ENCODE data around the gene UNC5A. TPM values are rescaled to one million over a fixed set of nuclear protein-coding genes. Genes with fewer than 3 reads are reported as not detected.
A peak's percentile ranks its signal among the peaks of the same experiment; 100 is the strongest.

The UNC5A gene
- polyA plus RNA-seq, 1 of the 3 experiments (the other 2 are of a cell fraction), result 0.46 TPM

- Histone ChIP-seq H3K4me3 (ENCODE audit: low read depth in 2 of 2, low read length in 1 of 2) (no peak overlapping the region), H3K9ac (no peak overlapping the region), H3K79me2 (ENCODE audit: insufficient read depth) (no peaks in the 10 kb centered on the region), H2AFZ (ENCODE audit: low read depth) (no peak overlapping the region), H4K20me1 (ENCODE audit: insufficient read depth) (no peaks in the 10 kb centered on the region), H3K9me2 (no peaks in the 10 kb centered on the region), H3K27me3 (ENCODE audit: insufficient read depth) (peaks cover 4% of the 10 kb centered on the region; the same call in 1 of the 2 replicates), H3K27ac (ENCODE audit: low read depth in 2 of 2, low read length in 1 of 2) (0 out of 4 replicates have a peak overlapping the region, but pooled peaks of 1 of the 2 experiments have one; percentile 4), H3K9me3 (no peaks in the 10 kb centered on the region), H3F3A (replicated peaks; ENCODE audit: insufficient read depth) (no peaks in the 10 kb centered on the region), H3K36me3 (replicated peaks in 1 of 2; ENCODE audit: control insufficient read depth in 1 of 2, insufficient read depth in 2 of 2, low read length in 1 of 2) (no peaks in the 10 kb centered on the region), H3K4me1 (ENCODE audit: control insufficient read depth in 1 of 2, insufficient read depth in 2 of 2, low read depth in 1 of 2, low read length in 1 of 2) (peaks cover 0 to 51% of the 10 kb centered on the region in 2 experiments; a peak in 2 of 4 replicates), H3K4me2 (no peak overlapping the region)
- POLR2A ChIA-PET, result no interaction called here
- 45% methylated on average over 7 of the region's 15 CpGs for WGBS (ENCODE audit: low lambda C conversion rate)
- TF ChIP-seq GABPA (IDR thresholded peaks at IDR 0.05; ENCODE audit: low read depth), result no peak
- no peak for TF ChIP-seq SIN3A (IDR thresholded peaks at IDR 0.05; ENCODE audit: borderline replicate concordance, low read depth, low read length)
- TF ChIP-seq TEAD4 (IDR thresholded peaks at IDR 0.05; ENCODE audit: borderline replicate concordance, insufficient read depth), result no peak
- no peak for TF ChIP-seq FOSL2 (IDR thresholded peaks at IDR 0.05; ENCODE audit: borderline replicate concordance, low read depth)
- no peak for TF ChIP-seq RFX5 (IDR thresholded peaks at IDR 0.05; ENCODE audit: low read length)
- no peak for TF ChIP-seq YY1 (IDR thresholded peaks at IDR 0.05; ENCODE audit: low read depth)
- TF ChIP-seq RXRA (IDR thresholded peaks at IDR 0.05; ENCODE audit: borderline replicate concordance, low read depth), result no peak
- TF ChIP-seq, protein P1, sequence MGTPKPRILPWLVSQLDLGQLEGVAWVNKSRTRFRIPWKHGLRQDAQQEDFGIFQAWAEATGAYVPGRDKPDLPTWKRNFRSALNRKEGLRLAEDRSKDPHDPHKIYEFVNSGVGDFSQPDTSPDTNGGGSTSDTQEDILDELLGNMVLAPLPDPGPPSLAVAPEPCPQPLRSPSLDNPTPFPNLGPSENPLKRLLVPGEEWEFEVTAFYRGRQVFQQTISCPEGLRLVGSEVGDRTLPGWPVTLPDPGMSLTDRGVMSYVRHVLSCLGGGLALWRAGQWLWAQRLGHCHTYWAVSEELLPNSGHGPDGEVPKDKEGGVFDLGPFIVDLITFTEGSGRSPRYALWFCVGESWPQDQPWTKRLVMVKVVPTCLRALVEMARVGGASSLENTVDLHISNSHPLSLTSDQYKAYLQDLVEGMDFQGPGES (IDR thresholded peaks at IDR 0.05; ENCODE audit: low read depth, low read length), result no peak
- TF ChIP-seq USF1 (IDR thresholded peaks at IDR 0.05; ENCODE audit: borderline replicate concordance, low read depth), result no peak
- peak; percentile 66 for DNase-seq
- CTCF ChIA-PET, result interaction anchor here (0.7 to 1.1 kb wide), 4 partner anchors 50 to 249 kb away, joined by 3 to 4 read pairs (median 3); no protein-coding TSS in a partner anchor
Observed at GRCh38 chr5:176863041-176863764, 52.8 kb downstream of the UNC5A start.

DNA sequence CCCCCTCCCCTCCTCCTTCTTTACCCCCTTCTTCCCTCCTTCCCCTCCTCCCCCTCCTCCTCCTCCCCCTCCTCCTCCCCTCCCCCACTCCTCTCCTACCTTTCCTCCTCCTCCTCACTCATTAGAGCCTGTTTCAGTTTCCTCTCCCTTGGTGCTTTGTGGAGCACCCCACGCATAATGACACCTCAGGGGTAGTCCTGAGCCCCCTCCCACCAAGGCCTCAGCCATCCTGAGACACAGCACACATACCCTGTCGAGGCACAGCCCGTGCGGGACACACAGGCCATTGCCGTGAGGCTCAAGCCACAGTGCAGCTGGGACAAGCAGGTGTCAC is 53.4 kb downstream of the UNC5A start:
- CTCF ChIA-PET, result interaction anchor here (1.0 to 1.1 kb wide), 2 partner anchors 163 to 249 kb away, joined by 3 read pairs; no protein-coding TSS in a partner anchor
- TF ChIP-seq RXRA (IDR thresholded peaks at IDR 0.05; ENCODE audit: borderline replicate concordance, low read depth), result no peak
- no peak for TF ChIP-seq RCOR1 (IDR thresholded peaks at IDR 0.05; ENCODE audit: low read length)
- TF ChIP-seq EZH2phosphoT487 (IDR thresholded peaks at IDR 0.05; ENCODE audit: borderline replicate concordance, low read depth), result no peak
- no peak overlapping the region for H3K4me3 ChIP-seq (ENCODE audit: low read depth in 2 of 2, low read length in 1 of 2)
- H3K9ac ChIP-seq, result no peak overlapping the region
- peaks cover 0 to 56% of the 10 kb centered on the region in 2 experiments; a peak in 2 of 4 replicates for H3K4me1 ChIP-seq (ENCODE audit: control insufficient read depth in 1 of 2, insufficient read depth in 2 of 2, low read depth in 1 of 2, low read length in 1 of 2)
- no peak overlapping the region for H3K27ac ChIP-seq (ENCODE audit: low read depth in 2 of 2, low read length in 1 of 2)
- H2AFZ ChIP-seq (ENCODE audit: low read depth), result no peak overlapping the region
- H3K4me2 ChIP-seq, result no peak overlapping the region
- 86% methylated on average over 5 of the region's 5 CpGs for WGBS (ENCODE audit: low lambda C conversion rate)
- H3F3A ChIP-seq (replicated peaks; ENCODE audit: insufficient read depth), result no peaks in the 10 kb centered on the region
- peaks cover 4% of the 10 kb centered on the region; the same call in 1 of the 2 replicates for H3K27me3 ChIP-seq (ENCODE audit: insufficient read depth)
- POLR2A ChIA-PET, result no interaction called here
- H3K9me3 ChIP-seq, result no peaks in the 10 kb centered on the region
- H3K9me2 ChIP-seq, result no peaks in the 10 kb centered on the region
- no peaks in the 10 kb centered on the region for H4K20me1 ChIP-seq (ENCODE audit: insufficient read depth)
- DNase-seq, result no peak
- H3K36me3 ChIP-seq (replicated peaks in 1 of 2; ENCODE audit: control insufficient read depth in 1 of 2, insufficient read depth in 2 of 2, low read length in 1 of 2), result no peaks in the 10 kb centered on the region
- no peaks in the 10 kb centered on the region for H3K79me2 ChIP-seq (ENCODE audit: insufficient read depth)
